Spleen (tissue), 7 donors: Measurements from ENCODE around the gene GHRL.

Experiments used
- CTCF ChIP-seq, 11 experiments: fragments of 200-600 bp in 7 of 11; fragments of 450-650 bp in 4 of 11; sonication (generic) in 4 of 11; IDR thresholded peaks in 8 of 11; conservative IDR thresholded peaks in 3 of 11; 1 replicate in 7 of 11; 2 replicates in 4 of 11; pipeline versions ENCODE4 v1.4.0 to v1.8.0; 2016 to 2021; ENCODE audit warnings: antibody characterized with exemption in 11 of 11, inconsistent platforms in 4 of 11, mild to moderate bottlenecking in 1 of 11
- POLR2A ChIP-seq, 3 donors: fragments of 450-650 bp; IDR thresholded peaks; one replicate each; pipeline ENCODE4 v1.5.1; 2017; ENCODE audit warnings: antibody characterized with exemption in 3 of 3, mild to moderate bottlenecking in 1 of 3
- POLR2AphosphoS5 ChIP-seq, 3 donors: sonication (generic); formaldehyde crosslinking; IDR thresholded peaks; one replicate each; pipeline ENCODE4 v1.5.1; 2017; ENCODE audit warnings: antibody characterized with exemption in 3 of 3
- donor health status: DM: no; HTN: no; CAD: no; lungs with moderate emphysema.
- donor health status: DM: no; HTN: no; CAD: no.
- donor health status: DM: no; HTN: no; CAD: no.

GRCh38 chr3:10332481-10333348 lies 40.0 kb upstream of the GHRL start:
- TF ChIP-seq CTCF (IDR thresholded peaks at IDR 0.05 in 8 of 11, conservative IDR thresholded peaks at IDR 0.05 in 3 of 11) (no peak), POLR2A (IDR thresholded peaks at IDR 0.05) (no peak), POLR2AphosphoS5 (IDR thresholded peaks at IDR 0.05) (no peak)
